ENCODE results near the gene NRCAM. TPM values are rescaled to one million over a fixed set of nuclear protein-coding genes. Genes with fewer than 3 reads are reported as not detected.
"Not testable (repeated sequence)": the region's sequence is repeated elsewhere in the genome, so short reads cannot be mapped to it uniquely, and the experiment has no call there.

Gene NRCAM
- total RNA-seq, 1 experiment from 2014 or later = 1.1 TPM

DNA sequence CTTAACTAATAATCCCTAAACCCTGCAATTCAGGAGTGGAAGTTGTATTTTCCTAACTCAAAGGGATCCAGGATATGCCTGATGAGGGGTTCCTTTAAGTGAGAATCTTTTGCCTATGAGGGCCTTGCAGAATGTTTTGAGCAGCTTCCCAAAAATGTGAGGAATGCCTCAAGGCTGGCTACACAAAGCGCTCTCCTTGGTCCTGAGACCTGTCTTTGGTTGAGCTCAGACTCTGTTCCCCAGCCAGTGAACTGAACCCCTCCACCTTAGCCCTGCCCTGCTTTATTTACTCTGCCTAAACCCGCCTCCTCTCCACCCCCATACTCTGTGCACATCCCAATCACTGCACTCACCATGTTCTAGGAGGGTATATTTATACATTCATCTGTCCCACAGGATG is 108.6 kb downstream of the NRCAM start:
- H3K4me3 Mint-ChIP-seq (ENCODE audit: unreplicated experiment) = no peak overlapping the region
- peak; percentile 67 for DNase-seq (ENCODE audit: unreplicated experiment)
- intact Hi-C loops (cut with micrococcal nuclease) = loop anchor here (5.0 kb wide), 1 partner anchor 35 kb away; no protein-coding TSS in a partner anchor
- peaks cover 6% of the 10 kb centered on the region for H3K36me3 Mint-ChIP-seq (ENCODE audit: insufficient read depth, unreplicated experiment)
- peaks cover 7% of the 10 kb centered on the region for H3K4me1 Mint-ChIP-seq (ENCODE audit: insufficient read depth, unreplicated experiment)
- POLR2A ChIA-PET = interaction anchor here (1.2 to 1.5 kb wide), 2 partner anchors 36 to 39 kb away, joined by 3 to 5 read pairs; no protein-coding TSS in a partner anchor
- CTCF ChIA-PET = interaction anchor here (0.7 to 1.2 kb wide), 2 partner anchors 10 to 27 kb away, joined by 3 read pairs; no protein-coding TSS in a partner anchor
- no peaks in the 10 kb centered on the region for H3K9me3 Mint-ChIP-seq (ENCODE audit: unreplicated experiment)
- BruUV-seq (replicated peaks) = no TSS peak
- no peak overlapping the region for H3K27ac Mint-ChIP-seq (ENCODE audit: low read depth, unreplicated experiment)
- no peaks in the 10 kb centered on the region for H3K27me3 Mint-ChIP-seq (ENCODE audit: insufficient read depth, unreplicated experiment)
- TF ChIP-seq, protein P1, sequence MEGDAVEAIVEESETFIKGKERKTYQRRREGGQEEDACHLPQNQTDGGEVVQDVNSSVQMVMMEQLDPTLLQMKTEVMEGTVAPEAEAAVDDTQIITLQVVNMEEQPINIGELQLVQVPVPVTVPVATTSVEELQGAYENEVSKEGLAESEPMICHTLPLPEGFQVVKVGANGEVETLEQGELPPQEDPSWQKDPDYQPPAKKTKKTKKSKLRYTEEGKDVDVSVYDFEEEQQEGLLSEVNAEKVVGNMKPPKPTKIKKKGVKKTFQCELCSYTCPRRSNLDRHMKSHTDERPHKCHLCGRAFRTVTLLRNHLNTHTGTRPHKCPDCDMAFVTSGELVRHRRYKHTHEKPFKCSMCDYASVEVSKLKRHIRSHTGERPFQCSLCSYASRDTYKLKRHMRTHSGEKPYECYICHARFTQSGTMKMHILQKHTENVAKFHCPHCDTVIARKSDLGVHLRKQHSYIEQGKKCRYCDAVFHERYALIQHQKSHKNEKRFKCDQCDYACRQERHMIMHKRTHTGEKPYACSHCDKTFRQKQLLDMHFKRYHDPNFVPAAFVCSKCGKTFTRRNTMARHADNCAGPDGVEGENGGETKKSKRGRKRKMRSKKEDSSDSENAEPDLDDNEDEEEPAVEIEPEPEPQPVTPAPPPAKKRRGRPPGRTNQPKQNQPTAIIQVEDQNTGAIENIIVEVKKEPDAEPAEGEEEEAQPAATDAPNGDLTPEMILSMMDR (IDR thresholded peaks at IDR 0.05; ENCODE audit: unreplicated experiment) = no peak

DNA sequence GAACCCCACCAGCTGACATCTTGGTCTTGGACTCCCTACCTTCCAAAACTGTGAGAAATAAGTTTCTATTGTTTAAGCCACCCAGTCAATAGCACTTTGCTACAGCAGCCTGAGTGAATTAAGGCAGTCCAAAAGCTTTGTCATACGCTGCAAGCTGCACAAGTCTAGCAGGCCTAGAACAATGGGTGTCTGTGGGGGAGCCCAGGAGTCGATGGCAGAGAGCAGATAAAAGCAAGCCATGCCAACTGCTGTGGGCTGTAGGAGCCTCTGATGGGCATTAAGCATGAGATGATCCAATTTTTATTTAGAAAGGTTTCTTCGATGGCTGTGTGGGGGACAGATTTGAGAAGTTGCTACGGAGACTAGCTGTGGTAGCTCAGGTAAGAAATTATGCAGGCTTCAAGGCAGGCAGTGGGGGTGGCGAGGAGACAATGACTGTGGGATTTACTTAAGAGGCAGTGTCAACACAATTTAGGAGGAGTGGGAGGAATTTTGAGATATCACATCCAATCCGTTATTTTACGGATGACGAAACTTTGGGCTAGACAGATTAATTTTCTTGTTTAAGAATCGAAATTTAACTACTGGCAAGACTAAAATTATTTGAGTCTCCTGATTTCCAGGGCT is 110.4 kb downstream of the NRCAM start:
- H3K4me3 Mint-ChIP-seq (ENCODE audit: unreplicated experiment) = no peak overlapping the region
- intact Hi-C loops (cut with micrococcal nuclease) = loop anchor here (5.0 kb wide), 1 partner anchor 34 kb away; no protein-coding TSS in a partner anchor
- POLR2A ChIA-PET = no interaction called here

GRCh38 chr7:108340856-108341411 is 115.3 kb downstream of the NRCAM start:
- intact Hi-C loops (cut with micrococcal nuclease) = no loop called here
- Mint-ChIP-seq H3K27ac (ENCODE audit: low read depth, unreplicated experiment) (no peak overlapping the region), H3K27me3 (ENCODE audit: insufficient read depth, unreplicated experiment) (no peaks in the 10 kb centered on the region), H3K4me1 (ENCODE audit: insufficient read depth, unreplicated experiment) (no peaks in the 10 kb centered on the region), H3K36me3 (ENCODE audit: insufficient read depth, unreplicated experiment) (no peaks in the 10 kb centered on the region), H3K4me3 (ENCODE audit: unreplicated experiment) (no peak overlapping the region), H3K9me3 (ENCODE audit: unreplicated experiment) (no peaks in the 10 kb centered on the region)
- ChIA-PET POLR2A (no interaction called here), CTCF (no interaction called here)
- no TSS peak for BruUV-seq (replicated peaks)
- no peak for DNase-seq (ENCODE audit: unreplicated experiment)
- TF ChIP-seq, protein P1 (IDR thresholded peaks at IDR 0.05; ENCODE audit: unreplicated experiment) = no peak

More for the DNA sequence above, 110.4 kb downstream of the NRCAM start:
- peaks cover 6% of the 10 kb centered on the region for H3K36me3 Mint-ChIP-seq (ENCODE audit: insufficient read depth, unreplicated experiment)
- no peaks in the 10 kb centered on the region for H3K27me3 Mint-ChIP-seq (ENCODE audit: insufficient read depth, unreplicated experiment)
- no peak overlapping the region for H3K27ac Mint-ChIP-seq (ENCODE audit: low read depth, unreplicated experiment)
- BruUV-seq (replicated peaks) = no TSS peak
- peaks cover 7% of the 10 kb centered on the region for H3K4me1 Mint-ChIP-seq (ENCODE audit: insufficient read depth, unreplicated experiment)
- no peak for DNase-seq (ENCODE audit: unreplicated experiment)
- no peaks in the 10 kb centered on the region for H3K9me3 Mint-ChIP-seq (ENCODE audit: unreplicated experiment)
- CTCF ChIA-PET = interaction anchor here (0.6 kb wide), 1 partner anchor 16 kb away, joined by 5 read pairs; no protein-coding TSS in a partner anchor
- TF ChIP-seq, protein P1 (IDR thresholded peaks at IDR 0.05; ENCODE audit: unreplicated experiment) = no peak

GRCh38 chr7:108340406-108340805 is 115.8 kb downstream of the NRCAM start:
- H3K4me3 Mint-ChIP-seq (ENCODE audit: unreplicated experiment); H3K36me3 Mint-ChIP-seq (ENCODE audit: insufficient read depth, unreplicated experiment); intact Hi-C loops (cut with micrococcal nuclease); H3K4me1 Mint-ChIP-seq (ENCODE audit: insufficient read depth, unreplicated experiment); BruUV-seq (replicated peaks); H3K27me3 Mint-ChIP-seq (ENCODE audit: insufficient read depth, unreplicated experiment); POLR2A ChIA-PET; CTCF ChIA-PET; H3K27ac Mint-ChIP-seq (ENCODE audit: low read depth, unreplicated experiment); DNase-seq (ENCODE audit: unreplicated experiment); H3K9me3 Mint-ChIP-seq (ENCODE audit: unreplicated experiment): not testable (repeated sequence)

All from MCF 10A (cell line).